IPS-20b (cell line): ENCODE measurements around the gene STK38.
"Not testable (repeated sequence)": the region's sequence is repeated elsewhere in the genome, so short reads cannot be mapped to it uniquely, and the experiment has no call there.

Experiments
- H3K27ac ChIP-seq: one replicate; pipeline ENCODE4 v1.5.1; 2013; ENCODE audit warnings: low read length
- H3K27me3 ChIP-seq: 2 replicates; pipeline ENCODE4 v1.6.1; 2013; ENCODE audit warnings: mild to moderate bottlenecking, low read length, inconsistent platforms; ENCODE audit not compliant: insufficient read depth
- H3K36me3 ChIP-seq: 2 replicates; pipeline ENCODE4 v1.6.1; 2013; ENCODE audit warnings: low read depth, mild to moderate bottlenecking, inconsistent platforms, low read length, moderate library complexity; ENCODE audit not compliant: insufficient read depth
- H3K4me1 ChIP-seq: 2 replicates; pipeline ENCODE4 v1.6.1; 2013; ENCODE audit warnings: mild to moderate bottlenecking, control low read depth, inconsistent platforms, low read length, moderate library complexity; ENCODE audit not compliant: insufficient read depth
- H3K4me3 ChIP-seq: 2 replicates; pipeline ENCODE4 v1.5.1; 2013; ENCODE audit warnings: mild to moderate bottlenecking, low read length, inconsistent platforms
- H3K9ac ChIP-seq: 2 replicates; pipeline ENCODE4 v1.6.1; 2013; ENCODE audit warnings: low read depth, mild to moderate bottlenecking, inconsistent platforms, low read length, moderate library complexity
- H3K9me3 ChIP-seq: 2 replicates; pipeline ENCODE4 v1.6.1; 2013; ENCODE audit warnings: mild to moderate bottlenecking, low read depth, low read length, inconsistent platforms; ENCODE audit not compliant: insufficient read depth

The STK38 gene

GRCh38 chr6:36546920-36547645 lies at the start of gene STK38:
TSS of gene STK38 (minus strand) at chr6:36547479. CDS start at chr6:36540202, 7,277 bp downstream.
- H3K27ac ChIP-seq: peak within 1 kb of the TSS; percentile 12
- peak within 1 kb of the TSS; percentile 90 for H3K4me3 ChIP-seq
- peaks cover 9% of the 10 kb centered on the region; the same call in 1 of the 2 replicates for H3K4me1 ChIP-seq
- H3K9ac ChIP-seq: peak within 1 kb of the TSS; percentile 94
- no peaks in the 10 kb centered on the region for H3K9me3 ChIP-seq
- H3K36me3 ChIP-seq: no peaks in the 10 kb centered on the region
- H3K27me3 ChIP-seq: no peaks in the 10 kb centered on the region

GRCh38 chr6:36596356-36596755 lies 49.1 kb upstream of the STK38 start:
- no peaks in the 10 kb centered on the region for H3K9me3 ChIP-seq
- H3K27me3 ChIP-seq: no peaks in the 10 kb centered on the region
- H3K27ac ChIP-seq: no peak overlapping the region
- H3K36me3 ChIP-seq: peaks cover 67% of the 10 kb centered on the region
- H3K4me3 ChIP-seq: peak overlapping the region; percentile 95
- H3K9ac ChIP-seq: peak overlapping the region; percentile 97
- H3K4me1 ChIP-seq: peaks cover 6% of the 10 kb centered on the region; the same call in 1 of the 2 replicates

GRCh38 chr6:36594816-36595643 lies 47.8 kb upstream of the STK38 start:
- H3K27me3 ChIP-seq: no peaks in the 10 kb centered on the region
- H3K4me3 ChIP-seq: peak overlapping the region; percentile 95
- peak overlapping the region; percentile 97 for H3K9ac ChIP-seq
- H3K4me1 ChIP-seq: peaks cover 6% of the 10 kb centered on the region; the same call in 1 of the 2 replicates
- peaks cover 54% of the 10 kb centered on the region for H3K36me3 ChIP-seq
- peak overlapping the region; percentile 86 for H3K27ac ChIP-seq
- no peaks in the 10 kb centered on the region for H3K9me3 ChIP-seq

- Histone ChIP-seq H3K4me3 (peak within 1 kb of the TSS; percentile 95), H3K9me3 (no peaks in the 10 kb centered on the region), H3K36me3 (peaks cover 46% of the 10 kb centered on the region), H3K27ac (peak within 1 kb of the TSS; percentile 86), H3K9ac (peak within 1 kb of the TSS; percentile 97), H3K27me3 (no peaks in the 10 kb centered on the region), H3K4me1 (peaks cover 3% of the 10 kb centered on the region; the same call in 1 of the 2 replicates)
Measured at GRCh38 chr6:36594029-36594815, 46.9 kb upstream of the STK38 start, which contains the start of gene SRSF3. TSS of gene SRSF3 (plus strand) at chr6:36594362. CDS start at chr6:36596763, 2,401 bp downstream.

GRCh38 chr6:36593569-36594028 lies 46.3 kb upstream of the STK38 start:
- Histone ChIP-seq H3K4me3 (peak overlapping the region; percentile 95), H3K27ac (peak overlapping the region; percentile 86), H3K9ac (peak overlapping the region; percentile 97), H3K36me3 (peaks cover 40% of the 10 kb centered on the region), H3K27me3 (no peaks in the 10 kb centered on the region), H3K9me3 (no peaks in the 10 kb centered on the region), H3K4me1 (no peaks in the 10 kb centered on the region)

GRCh38 chr6:36592221-36592655 lies 45.0 kb upstream of the STK38 start:
- Histone ChIP-seq H3K9ac (no peak overlapping the region), H3K27ac (no peak overlapping the region), H3K36me3 (peaks cover 26% of the 10 kb centered on the region), H3K4me1 (no peaks in the 10 kb centered on the region), H3K4me3 (no peak overlapping the region), H3K9me3 (no peaks in the 10 kb centered on the region), H3K27me3 (no peaks in the 10 kb centered on the region)

- no peak overlapping the region for H3K27ac ChIP-seq
Measured at GRCh38 chr6:36590237-36590636, 43.0 kb upstream of the STK38 start.

GRCh38 chr6:36589025-36589400 lies 41.7 kb upstream of the STK38 start:
- not testable (repeated sequence) for H3K4me1 ChIP-seq, H3K27me3 ChIP-seq, H3K9me3 ChIP-seq, H3K36me3 ChIP-seq, H3K9ac ChIP-seq, H3K4me3 ChIP-seq, H3K27ac ChIP-seq

More at GRCh38 chr6:36590237-36590636, 43.0 kb upstream of the STK38 start:
- H3K9ac ChIP-seq: no peak overlapping the region
- peaks cover 8% of the 10 kb centered on the region for H3K36me3 ChIP-seq
- H3K9me3 ChIP-seq: no peaks in the 10 kb centered on the region
- H3K27me3 ChIP-seq: no peaks in the 10 kb centered on the region
- H3K4me3 ChIP-seq: no peak overlapping the region
- no peaks in the 10 kb centered on the region for H3K4me1 ChIP-seq

- H3K27ac ChIP-seq: no peak overlapping the region
- no peaks in the 10 kb centered on the region for H3K27me3 ChIP-seq
- no peak overlapping the region for H3K4me3 ChIP-seq
- H3K36me3 ChIP-seq: no peaks in the 10 kb centered on the region
- no peaks in the 10 kb centered on the region for H3K9me3 ChIP-seq
- H3K4me1 ChIP-seq: no peaks in the 10 kb centered on the region
- no peak overlapping the region for H3K9ac ChIP-seq
Measured at GRCh38 chr6:36586606-36587005, 39.3 kb upstream of the STK38 start.

- Histone ChIP-seq H3K4me3 (no peak overlapping the region), H3K9ac (no peak overlapping the region), H3K9me3 (no peaks in the 10 kb centered on the region), H3K36me3 (no peaks in the 10 kb centered on the region), H3K27me3 (no peaks in the 10 kb centered on the region), H3K4me1 (peaks cover 7% of the 10 kb centered on the region; the same call in 1 of the 2 replicates), H3K27ac (no peak overlapping the region)
Measured at GRCh38 chr6:36581716-36582115, 34.4 kb upstream of the STK38 start.

GRCh38 chr6:36580184-36580526 lies 32.9 kb upstream of the STK38 start:
- Histone ChIP-seq H3K4me1 (peaks cover 7% of the 10 kb centered on the region; the same call in 1 of the 2 replicates), H3K9ac (peak overlapping the region; percentile 8; the same call in 1 of the 2 replicates), H3K27ac (no peak overlapping the region), H3K9me3 (no peaks in the 10 kb centered on the region), H3K36me3 (no peaks in the 10 kb centered on the region), H3K27me3 (no peaks in the 10 kb centered on the region), H3K4me3 (no peak overlapping the region)
